ENCODE measurements around the gene TCFL5. TPM values are rescaled to one million over a fixed set of nuclear protein-coding genes. Genes with fewer than 3 reads are reported as not detected.

TCFL5 gene
- total RNA-seq, 1 donor from 2014 or later: 8.2 TPM

GRCh38 chr20:62799036-62799435 lies 62.6 kb downstream of the TCFL5 start:
- Histone ChIP-seq H3K27me3 (ENCODE audit: low read depth) (no peaks in the 10 kb centered on the region), H3K27ac (no peak overlapping the region), H3K9me3 (no peaks in the 10 kb centered on the region), H3K4me3 (no peak overlapping the region), H3K4me1 (peaks cover 22% of the 10 kb centered on the region), H3K36me3 (peaks cover 36% of the 10 kb centered on the region)
- DNase-seq (no peak), ATAC-seq (no peak)
- no peak for TF ChIP-seq CTCF (IDR thresholded peaks at IDR 0.05)
- intact Hi-C loops (cut with DNase I): no loop called here

GRCh38 chr20:62797671-62798532 lies 63.7 kb downstream of the TCFL5 start:
- DNase-seq (no peak), ATAC-seq (no peak)
- intact Hi-C loops (cut with DNase I): no loop called here
- TF ChIP-seq CTCF (IDR thresholded peaks at IDR 0.05): no peak
- Histone ChIP-seq H3K27me3 (ENCODE audit: low read depth) (no peaks in the 10 kb centered on the region), H3K36me3 (peaks cover 36% of the 10 kb centered on the region), H3K27ac (no peak overlapping the region), H3K4me1 (peaks cover 29% of the 10 kb centered on the region), H3K9me3 (no peaks in the 10 kb centered on the region), H3K4me3 (no peak overlapping the region)

- Histone ChIP-seq H3K36me3 (peaks cover 36% of the 10 kb centered on the region), H3K4me3 (peak overlapping the region; percentile 70), H3K27me3 (ENCODE audit: low read depth) (no peaks in the 10 kb centered on the region), H3K4me1 (peaks cover 30% of the 10 kb centered on the region), H3K9me3 (no peaks in the 10 kb centered on the region), H3K27ac (peak overlapping the region; percentile 82)
- intact Hi-C loops (cut with DNase I): no loop called here
- DNase-seq: no peak
- ATAC-seq: peak in 1 of 2 donors; percentile 12
- TF ChIP-seq CTCF (IDR thresholded peaks at IDR 0.05): no peak
Observed at GRCh38 chr20:62796699-62797491, 64.7 kb downstream of the TCFL5 start.

GRCh38 chr20:62795023-62795761 lies 66.4 kb downstream of the TCFL5 start:
- Histone ChIP-seq H3K36me3 (peaks cover 24% of the 10 kb centered on the region), H3K27ac (peak overlapping the region; percentile 93), H3K27me3 (ENCODE audit: low read depth) (no peaks in the 10 kb centered on the region), H3K4me1 (peaks cover 39% of the 10 kb centered on the region), H3K9me3 (no peaks in the 10 kb centered on the region), H3K4me3 (peak overlapping the region; percentile 70)
- ATAC-seq (peak in 1 of 2 donors; percentile 11), DNase-seq (peak; percentile 67)
- no peak for TF ChIP-seq CTCF (IDR thresholded peaks at IDR 0.05)
- intact Hi-C loops (cut with DNase I): no loop called here
